GM19468 (cell line): ENCODE data around the gene GID8.

Experiments
- ATAC-seq: cut with Tn5 transposase; IDR thresholded peaks from one replicate; pipeline ENCODE4 v1.9.1; 2021; ENCODE audit warnings: mild to moderate bottlenecking, moderate library complexity, moderate number of reproducible peaks; ENCODE audit not compliant: unreplicated experiment; ENCODE audit errors: extremely low read depth

Gene GID8

GRCh38 chr20:62937268-62938104 lies 461 bp upstream of the GID8 start:
- peak; percentile 60 for ATAC-seq

DNA sequence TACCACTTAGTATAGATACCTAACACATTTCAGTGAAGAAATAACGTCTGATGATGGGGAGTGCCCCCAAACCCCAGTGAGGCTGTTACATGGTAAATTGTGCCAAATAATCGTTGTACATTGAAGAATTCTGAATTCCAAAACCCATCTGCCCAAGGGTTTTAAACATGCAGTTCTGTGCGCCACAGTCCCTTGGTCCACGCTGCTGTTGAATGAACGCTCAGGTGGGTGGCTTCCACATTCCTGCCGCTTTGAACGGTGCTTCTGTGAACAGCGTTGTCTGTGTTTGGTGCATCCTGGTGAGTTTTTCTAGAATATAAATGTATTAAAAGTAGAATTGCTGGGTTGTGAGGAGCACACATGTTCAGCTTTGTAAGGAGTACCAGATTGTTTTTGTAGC lies 2.9 kb downstream of the GID8 start:
- no peak for ATAC-seq

- no peak for ATAC-seq
These were observed 3.8 kb downstream of the GID8 start for GRCh38 chr20:62941792-62942191.

GRCh38 chr20:62942456-62942855 lies 4.5 kb downstream of the GID8 start:
- no peak for ATAC-seq

DNA sequence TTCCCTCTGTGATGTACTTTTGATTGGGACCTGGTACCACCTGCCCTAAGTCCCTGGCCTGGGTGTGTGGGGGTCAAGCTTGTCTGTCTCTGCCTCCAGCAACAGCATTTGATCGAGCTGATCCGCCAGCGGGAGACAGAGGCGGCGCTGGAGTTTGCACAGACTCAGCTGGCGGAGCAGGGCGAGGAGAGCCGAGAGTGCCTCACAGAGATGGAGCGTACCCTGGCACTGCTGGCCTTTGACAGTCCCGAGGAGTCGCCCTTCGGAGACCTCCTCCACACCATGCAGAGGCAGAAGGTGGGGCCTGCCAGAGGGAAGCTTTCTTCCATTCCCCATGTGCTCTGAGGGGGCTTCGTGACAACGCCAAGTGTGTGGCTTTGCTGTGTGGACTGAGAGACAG lies 5.4 kb downstream of the GID8 start:
- ATAC-seq = no peak

DNA sequence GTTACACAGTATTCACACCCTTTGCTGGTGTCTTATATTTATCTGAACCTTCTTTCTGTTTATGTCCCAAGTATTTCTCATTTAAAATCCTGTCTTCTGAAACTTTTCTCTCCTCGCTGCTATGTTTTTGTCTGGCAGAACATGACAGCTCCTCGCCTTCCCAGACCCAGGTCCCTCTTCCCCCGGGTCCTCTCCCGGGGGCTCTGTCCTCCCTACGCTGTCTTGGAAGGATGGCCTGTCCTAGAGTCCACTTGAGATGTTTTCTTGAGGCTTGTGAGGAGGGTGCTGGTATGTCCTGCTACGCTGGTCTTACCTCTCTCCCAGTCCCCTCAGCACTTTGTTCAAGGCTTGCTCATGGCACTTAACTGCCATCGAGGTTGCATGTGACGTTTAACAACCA lies 6.2 kb downstream of the GID8 start:
- no peak for ATAC-seq

- no peak for ATAC-seq
These were observed 6.8 kb downstream of the GID8 start for GRCh38 chr20:62944746-62945145.

DNA sequence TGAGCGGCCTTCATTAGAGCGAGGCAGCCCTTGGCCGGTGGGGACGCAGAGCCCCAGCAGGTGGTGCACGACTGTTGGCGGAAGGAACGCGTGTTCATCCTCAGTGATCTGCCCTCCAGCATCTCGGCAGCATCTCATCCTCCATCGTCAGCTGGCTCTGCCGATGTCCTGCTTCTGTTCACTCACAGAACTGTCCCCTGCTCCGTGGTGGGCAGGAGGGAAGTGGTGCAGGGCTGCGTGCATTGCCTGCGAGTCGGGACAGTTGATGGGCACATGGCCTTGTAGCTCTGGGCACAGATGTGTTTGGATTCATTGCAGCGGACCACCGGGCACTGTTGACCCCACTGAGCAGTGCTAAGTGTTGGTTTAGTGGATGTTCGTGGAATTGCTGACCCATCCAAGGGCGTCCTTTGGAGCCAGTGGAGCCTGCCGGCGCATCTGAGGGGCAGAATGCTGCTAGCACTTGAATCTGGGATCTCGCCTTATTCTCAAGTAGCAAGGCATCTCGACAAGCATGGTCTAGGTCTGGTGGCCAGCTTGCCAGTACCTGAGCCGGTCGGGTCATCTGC lies 7.9 kb downstream of the GID8 start:
- ATAC-seq = no peak

DNA sequence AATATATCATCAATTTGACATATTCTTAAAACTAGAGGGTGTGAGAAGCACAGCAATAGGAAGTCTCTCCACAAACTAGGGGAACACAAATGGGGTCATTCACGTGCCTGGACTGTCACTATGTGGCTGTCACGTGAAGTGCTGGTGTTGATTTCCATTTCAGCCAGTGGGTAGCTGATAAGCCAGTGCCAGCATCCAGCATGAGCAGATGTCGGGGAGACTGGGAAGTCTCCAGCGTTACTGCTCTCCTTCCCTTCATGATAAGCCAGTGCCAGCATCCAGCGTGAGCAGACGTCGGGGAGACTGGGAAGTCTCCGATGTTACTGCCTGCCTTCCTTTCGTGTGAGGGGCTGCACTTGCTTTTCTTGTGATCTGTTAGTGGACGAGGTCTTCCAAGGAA lies 9.0 kb downstream of the GID8 start:
- no peak for ATAC-seq

GRCh38 chr20:62947532-62948300 lies 9.8 kb downstream of the GID8 start:
- ATAC-seq = no peak

DNA sequence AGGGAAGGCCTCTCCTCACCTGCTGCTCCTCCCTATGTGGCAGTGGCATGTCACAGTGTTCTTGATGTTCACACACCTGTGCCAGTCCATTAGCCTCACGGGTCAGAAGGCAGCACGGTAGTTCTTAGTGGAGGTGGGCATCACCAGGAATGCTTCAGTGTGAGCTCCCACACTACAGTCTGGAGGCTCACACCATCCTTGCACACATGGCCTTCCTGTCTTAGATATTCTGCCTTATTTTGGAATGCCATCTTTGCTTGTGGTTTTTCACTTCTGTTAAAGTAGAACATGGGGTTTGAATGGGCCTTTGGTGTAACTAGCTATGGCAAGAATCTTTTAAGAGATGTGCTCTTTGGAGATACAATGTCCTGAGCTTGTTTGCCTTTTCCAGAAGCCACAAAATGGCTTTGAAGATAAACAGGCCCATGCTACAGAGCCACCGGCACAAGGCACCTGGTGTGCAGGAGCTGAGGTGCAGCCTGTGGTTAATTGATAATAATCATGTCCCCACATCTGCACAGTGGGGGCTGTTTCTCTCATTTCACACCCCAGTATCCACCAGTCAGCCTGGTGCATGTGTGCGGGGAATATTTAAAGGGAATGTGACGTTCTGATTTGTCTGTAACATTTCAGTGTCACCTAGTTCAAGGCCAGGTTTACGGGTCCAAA lies 11.3 kb downstream of the GID8 start:
- no peak for ATAC-seq

GRCh38 chr20:62949962-62950361 lies 12.0 kb downstream of the GID8 start:
- ATAC-seq = no peak

GRCh38 chr20:62950741-62951140 lies 12.8 kb downstream of the GID8 start:
- ATAC-seq = no peak

- ATAC-seq = no peak
These were observed 13.4 kb downstream of the GID8 start for GRCh38 chr20:62951143-62951895.

GRCh38 chr20:62951896-62952372 lies 14.0 kb downstream of the GID8 start:
- ATAC-seq = no peak

DNA sequence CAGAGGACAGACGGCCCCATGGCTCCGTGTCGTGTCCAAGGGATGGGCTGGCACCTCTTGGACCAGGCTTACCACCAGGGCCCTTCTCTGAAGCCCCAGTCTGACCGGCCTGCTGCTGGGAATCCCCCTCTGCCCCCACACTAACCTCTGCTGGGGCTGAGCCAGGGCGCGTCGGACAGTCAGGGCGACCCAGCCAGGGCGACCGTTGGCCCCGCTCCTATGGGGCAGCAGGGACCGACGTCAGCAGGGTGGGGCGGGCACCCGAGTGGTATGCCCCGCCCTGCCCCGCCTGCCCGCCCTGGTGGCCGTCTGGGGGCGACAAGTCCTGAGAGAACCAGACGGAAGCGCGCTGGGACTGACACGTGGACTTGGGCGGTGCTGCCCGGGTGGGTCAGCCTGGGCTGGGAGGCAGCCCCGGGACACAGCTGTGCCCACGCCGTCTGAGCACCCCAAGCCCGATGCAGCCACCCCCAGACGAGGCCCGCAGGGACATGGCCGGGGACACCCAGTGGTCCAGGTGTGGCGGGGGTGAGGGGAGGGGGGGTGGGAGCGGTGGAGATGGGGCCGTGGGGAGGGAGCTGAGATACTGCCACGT lies 14.5 kb downstream of the GID8 start, which contains the start of gene SLC17A9:
Gene SLC17A9, plus strand, starts transcription at position 337 of the 595 bp plus-strand sequence. Its CDS starts 122 bp downstream, at position 459.
- no peak for ATAC-seq

DNA sequence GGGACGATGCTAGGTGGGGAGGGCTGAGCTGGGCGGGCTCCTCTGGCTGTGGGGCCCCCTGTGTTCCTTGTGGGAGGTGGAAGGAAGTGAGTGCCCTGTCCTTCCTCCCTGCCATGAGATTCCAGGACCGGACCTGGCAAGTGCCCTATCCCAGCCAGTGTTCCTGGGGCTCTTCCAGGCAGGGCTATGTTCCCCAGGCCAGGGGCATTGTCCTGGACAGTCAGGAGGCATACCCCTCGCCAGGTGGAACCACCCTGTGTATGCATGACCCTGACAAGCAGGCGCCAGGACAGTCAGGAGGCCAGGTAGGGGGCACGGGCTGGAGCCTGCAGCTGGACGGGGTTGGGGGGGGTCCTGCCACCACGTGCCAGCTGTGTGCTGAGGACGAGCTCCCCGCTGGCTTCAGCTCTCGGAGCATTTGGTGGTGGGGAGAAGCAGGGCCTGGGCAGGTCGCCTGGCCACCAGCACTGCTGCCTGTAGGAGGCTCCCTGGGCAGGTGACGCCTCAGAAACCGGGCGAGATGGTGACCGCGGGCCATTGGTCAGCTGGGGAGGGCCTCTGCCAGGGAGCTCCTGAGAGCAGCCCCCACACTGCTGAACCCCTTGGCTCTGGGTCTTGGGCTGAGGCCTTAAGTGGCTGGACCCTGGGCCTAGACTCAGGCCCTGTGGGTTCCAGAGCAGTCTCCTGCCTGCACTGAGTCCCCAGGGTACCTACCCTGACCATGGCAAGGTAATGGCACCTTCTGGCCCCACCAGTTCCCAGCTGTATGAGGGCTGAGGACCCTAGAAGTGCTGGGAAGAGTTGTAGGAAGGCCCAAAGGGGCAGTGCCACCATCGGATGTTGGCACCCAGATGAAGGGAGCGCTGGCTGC lies 15.3 kb downstream of the GID8 start:
- ATAC-seq = no peak
